Tongue (tissue), 2 donors: ENCODE measurements around the gene NOM1. TPM values are rescaled to one million over a fixed set of nuclear protein-coding genes. Genes with fewer than 3 reads are reported as not detected.
A peak's percentile ranks its signal among the peaks of the same experiment; 100 is the strongest.
"Not testable (repeated sequence)": the region's sequence is repeated elsewhere in the genome, so short reads cannot be mapped to it uniquely, and the experiment has no call there.

Experiments used
- DNase-seq: peaks from one replicate; pipeline ENCODE4 v3.0.0-alpha.2; 2015
- total RNA-seq: library from RNA; depleted of rRNA; stranded (reverse); fragments of >200 nt; gene quantifications from one replicate; pipeline ENCODE4 v1.2.3, GENCODE V29; 2014

NOM1 gene
- total RNA-seq, 1 donor from 2014 or later: 31.8 TPM

DNA sequence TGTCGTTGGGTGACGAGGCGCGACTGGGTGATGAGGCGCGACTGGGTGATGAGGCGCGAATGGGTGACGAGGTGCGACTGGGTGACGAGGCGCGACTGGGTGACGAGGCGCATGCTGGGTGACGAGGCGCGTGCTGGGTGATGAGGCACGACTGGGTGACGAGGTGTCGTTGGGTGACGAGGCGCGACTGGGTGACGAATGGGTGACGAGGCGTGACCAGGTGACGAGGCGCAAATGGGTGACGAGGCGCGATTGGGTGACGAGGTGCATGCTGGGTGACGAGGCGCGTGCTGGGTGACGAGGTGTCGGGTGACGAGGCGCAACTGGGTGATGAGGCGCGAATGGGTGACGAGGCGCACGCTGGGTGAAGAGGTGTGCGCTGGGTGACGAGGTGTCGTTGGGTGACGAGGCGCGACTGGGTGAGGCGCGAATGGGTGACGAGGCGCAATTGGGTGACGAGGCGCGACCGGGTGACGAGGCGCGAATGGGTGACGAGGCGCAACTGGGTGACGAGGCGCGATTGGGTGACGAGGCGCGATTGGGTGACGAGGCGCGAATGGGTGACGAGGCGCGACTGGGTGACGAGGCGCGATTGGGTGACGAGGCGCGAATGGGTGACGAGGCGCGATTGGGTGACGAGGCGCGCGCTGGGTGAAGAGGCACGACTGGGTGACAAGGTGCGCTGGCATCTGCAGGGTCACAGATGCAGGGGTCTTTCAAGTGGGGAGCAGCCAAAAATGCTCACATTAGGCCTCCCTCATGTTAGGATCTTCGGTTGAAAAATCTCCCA lies 7.9 kb upstream of the NOM1 start:
- no peak for DNase-seq

DNA sequence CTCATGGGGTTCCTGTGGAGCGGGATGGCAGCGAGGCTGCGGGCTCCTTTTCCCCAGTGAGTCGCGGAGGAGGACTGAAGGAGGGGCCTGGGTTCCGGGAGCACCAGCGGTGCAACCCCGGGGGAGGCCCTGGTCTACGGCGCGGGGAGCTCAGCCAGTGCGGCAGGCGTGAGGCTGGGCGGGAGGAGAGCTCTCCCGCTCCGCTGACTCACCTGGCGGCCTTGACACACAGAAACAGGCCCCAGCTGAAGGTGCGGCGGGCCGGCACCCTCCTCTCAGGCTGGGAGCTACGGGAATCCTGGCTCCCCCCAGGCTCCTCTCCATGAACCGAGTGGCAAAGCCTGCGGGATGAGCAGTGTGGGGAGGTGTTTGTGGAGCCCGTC lies 6.8 kb upstream of the NOM1 start:
- peak; percentile 11 for DNase-seq

DNA sequence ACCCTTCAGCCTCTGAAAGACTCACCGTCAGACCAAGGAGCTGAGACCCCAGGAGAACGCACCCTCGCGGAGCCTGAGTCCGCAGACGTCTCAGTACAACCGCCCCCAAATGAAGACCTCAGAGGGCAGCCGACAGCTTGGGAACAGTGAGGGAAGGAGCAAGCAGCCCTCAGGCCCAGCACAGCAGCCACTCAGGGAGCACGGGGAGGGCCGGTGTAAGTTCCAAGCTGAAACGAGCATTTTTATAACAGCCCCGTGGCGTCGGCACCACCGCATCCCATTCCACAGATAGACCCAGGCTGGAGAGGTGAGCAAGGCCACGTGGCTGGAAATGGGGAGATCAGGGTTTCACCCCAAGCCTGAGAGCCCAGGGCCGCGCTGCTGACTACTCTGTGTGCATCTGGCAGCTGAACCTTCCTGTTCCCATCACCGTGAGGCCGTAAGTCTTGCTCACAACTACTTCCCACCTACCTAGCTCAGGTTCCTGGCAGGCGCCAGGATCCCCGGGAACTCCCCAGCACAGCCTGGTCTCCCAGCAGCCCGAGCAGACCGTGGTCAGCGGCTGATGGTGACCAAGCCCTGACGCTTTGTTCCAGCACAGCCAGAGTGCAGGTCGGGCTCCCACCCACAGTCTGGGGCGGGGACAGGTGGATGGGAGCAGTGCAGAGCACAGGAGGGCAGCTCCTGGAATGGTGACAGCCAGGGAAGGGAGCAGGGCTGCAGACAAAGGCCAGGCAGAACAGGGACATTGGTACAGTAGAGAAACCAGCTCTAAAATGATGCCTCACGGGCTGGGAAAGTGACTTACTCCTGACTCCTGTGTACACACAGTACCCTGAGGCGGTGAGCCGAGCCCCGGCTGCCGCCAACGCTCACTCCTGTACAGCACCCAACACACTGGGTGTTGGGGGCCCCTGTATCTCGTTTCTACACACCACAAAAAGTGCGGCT lies 6.1 kb upstream of the NOM1 start:
- DNase-seq: no peak

DNA sequence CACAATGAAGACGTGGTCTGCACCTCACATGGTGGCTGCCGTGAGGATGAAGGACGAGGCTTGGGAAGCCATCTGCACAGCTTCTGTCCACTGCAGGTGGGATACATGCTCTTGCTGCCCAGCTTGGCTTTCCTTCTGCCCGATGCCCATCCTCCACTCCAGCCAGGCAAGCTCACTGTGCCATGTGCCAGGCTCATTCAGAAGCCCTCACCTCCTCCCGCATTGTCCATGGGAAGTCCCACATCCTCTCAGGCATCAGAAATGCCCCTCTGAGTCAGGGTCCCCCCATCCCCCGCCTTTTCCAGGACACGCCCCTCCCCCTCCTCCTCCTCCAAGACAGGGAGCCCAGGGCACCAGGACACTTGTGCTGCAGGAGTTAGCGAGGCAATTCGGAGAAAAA lies 4.6 kb upstream of the NOM1 start:
- no peak for DNase-seq

DNA sequence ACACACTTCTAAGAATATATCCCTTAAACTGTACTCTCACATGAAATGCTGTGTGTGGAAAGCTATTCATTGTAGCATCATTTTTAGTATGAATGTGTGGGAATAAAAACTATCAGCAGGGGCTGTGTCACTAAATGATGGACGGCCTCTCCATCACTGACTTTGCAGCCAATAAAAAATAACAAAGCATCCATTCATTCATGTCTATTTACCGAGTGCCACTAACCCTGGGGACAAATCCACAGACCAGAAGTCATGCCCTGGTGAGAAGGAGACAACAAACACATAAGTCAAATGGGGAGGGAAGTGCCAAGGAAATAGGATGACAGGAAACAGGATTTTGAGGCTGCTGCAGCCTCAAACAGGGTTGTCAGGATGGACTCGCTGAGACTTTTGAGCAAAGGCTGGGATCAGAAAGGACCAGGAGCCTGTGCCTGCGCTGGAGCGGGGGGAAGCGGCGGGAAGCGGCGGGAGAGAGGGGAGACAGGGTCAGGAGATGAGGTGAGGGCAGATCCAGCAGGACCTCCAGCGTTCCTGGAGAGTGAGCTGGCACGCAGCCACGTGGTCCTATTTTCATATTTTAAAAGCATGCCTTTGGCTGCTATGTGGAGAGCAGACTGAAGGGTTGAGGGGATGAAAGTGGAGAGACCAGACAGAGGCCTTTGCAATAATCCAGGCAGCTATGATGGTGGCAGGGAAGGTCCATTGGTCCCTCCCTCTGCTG lies 2.2 kb upstream of the NOM1 start:
- DNase-seq: no peak

DNA sequence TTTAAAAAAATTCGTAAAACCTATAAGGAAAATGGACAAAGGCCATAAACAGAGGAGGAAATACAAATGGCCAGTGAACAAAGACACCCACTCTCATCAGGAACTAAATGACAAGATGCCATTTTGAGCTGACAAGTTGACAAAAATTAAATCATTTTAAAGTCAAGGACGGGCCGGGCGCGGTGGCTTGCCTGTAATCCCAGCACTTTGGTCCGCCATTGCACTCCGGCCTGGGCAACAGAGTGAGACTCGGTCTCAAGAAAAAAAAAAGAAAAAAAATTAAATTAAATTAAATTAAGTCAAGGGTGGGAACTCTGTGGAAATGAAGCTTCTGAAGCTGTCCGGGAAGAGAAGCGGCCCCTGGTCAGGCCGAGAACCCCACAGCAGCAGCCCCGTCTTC lies 1.2 kb upstream of the NOM1 start:
- no peak for DNase-seq

DNA sequence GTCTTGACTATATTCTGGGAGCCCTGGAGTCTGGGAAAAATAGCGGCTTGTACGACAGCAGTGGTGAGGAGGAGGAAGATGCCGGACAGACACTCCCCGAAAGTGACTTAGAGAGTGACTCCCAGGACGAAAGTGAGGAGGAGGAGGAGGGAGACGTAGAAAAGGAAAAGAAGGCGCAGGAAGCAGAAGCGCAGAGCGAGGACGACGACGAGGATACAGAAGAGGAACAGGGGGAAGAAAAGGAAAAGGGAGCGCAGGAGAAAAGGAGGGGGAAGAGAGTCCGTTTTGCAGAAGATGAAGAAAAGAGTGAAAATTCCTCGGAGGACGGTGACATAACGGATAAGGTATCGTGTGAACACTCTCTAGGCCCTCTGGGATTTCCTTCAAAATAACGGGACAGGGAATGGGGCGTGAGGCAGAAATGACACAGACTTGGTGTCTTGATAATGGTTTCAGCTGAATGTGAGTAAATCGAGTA lies 908 bp downstream of the NOM1 start:
- DNase-seq: no peak

DNA sequence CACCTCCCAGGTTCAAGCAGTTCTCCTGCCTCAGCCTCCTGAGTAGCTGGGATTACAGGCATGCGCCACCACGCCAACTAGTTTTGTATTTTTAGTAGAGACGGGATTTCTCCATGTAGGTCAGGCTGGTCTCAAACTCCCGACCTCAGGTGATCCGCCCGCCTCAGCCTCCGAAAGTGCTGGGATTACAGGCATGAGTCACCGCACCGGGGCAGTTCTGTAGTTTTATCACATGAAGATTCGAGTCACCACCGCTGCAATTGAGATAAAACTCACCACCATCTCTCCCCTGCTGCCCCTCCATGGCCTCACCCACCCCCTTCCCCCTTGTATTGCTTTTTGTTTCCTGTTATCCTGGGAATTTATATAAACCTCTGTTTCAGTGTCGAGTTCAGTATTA lies 3.7 kb downstream of the NOM1 start:
- not testable (repeated sequence) for DNase-seq

DNA sequence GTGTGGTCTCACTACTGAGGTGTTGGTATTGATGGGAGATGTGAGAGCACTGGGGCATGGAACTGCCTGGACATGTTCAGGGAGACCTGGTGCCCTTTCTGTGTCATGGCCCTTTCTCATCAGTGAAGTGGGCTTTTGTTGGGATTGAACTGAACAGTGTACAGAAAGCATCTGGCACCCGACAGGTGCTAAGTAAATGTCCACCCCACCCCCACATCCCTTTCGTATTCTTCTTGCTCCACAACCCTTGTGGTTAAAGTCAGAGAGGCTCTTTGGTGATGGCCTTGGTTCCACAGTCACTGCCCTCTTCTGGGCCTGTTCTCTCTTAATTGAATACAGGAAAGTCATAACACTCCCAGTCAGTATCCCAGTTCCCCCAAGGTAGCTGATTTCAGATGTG lies 5.4 kb downstream of the NOM1 start:
- DNase-seq: no peak

DNA sequence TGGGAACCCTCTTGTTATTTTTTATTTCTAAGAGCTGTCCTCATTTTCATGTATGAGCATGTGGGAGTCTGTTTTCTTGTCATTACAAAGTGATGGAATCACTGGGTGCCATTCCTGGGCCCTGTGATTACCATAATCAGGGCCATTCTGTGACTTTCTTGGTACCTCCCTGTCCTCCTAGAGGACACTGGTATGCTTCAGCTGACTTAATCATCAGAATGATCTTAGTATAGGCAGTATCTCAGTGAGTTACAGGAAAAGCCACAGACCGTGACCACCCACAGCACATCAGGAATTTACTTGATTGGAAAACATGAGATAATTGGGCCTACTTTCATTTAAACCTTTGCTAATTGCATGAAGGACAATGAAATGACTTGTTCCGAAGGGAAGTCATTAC lies 7.2 kb downstream of the NOM1 start:
- no peak for DNase-seq

DNA sequence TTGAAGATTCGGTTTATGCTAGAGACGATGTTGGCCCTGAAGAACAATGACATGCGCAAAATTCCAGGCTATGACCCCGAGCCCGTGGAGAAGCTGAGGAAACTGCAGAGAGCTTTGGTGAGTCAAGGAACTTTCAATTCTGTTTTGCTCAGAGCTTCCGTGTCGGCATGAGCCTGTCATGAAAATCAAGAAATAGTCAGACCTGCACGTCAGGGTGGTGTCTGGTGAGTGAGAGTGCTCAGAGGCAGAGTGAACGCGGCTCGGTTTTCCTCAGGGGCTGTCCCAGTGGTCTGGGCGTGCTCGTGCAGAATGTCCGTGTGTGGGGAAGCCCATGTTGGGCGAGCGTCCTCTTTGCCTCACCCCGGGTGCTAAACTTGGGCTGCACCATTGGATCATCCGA lies 12.6 kb downstream of the NOM1 start:
- no peak for DNase-seq

DNA sequence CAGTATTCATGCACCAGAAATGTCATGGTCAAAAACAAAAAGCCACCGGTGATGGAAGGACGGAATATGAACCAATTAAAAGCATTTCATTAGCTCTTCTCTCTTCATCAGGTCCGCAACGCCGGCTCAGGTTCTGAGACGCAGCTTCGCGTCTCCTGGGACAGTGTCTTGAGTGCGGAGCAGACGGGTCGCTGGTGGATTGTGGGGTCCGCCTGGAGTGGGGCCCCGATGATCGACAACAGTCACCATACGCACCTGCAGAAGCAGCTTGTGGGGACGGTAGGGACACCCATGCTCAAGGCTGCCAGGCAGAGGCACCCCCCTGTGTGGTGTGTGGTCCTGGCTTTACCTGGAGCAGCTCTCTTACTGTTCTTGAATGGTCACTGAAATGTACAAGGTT lies 13.4 kb downstream of the NOM1 start:
- no peak for DNase-seq

DNA sequence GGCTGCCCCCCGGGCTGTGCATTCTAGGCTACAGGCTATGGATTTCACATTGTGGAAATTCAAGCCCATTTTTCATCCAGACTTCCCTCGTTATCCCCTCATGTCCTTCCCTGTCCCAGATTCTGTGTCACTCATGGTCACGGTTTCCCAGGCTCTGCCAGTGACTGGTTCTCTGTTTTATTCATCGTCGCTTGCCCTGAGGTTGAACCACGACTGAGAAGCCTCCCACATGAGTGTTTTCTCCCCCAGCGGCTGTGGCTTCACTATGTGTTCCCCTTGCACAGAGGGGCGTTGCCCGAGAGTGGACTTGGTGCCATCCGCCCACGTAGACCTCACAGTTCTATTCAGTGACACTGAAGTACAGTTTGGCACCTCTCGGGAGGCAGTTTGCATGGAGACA lies 14.0 kb downstream of the NOM1 start:
- no peak for DNase-seq

DNA sequence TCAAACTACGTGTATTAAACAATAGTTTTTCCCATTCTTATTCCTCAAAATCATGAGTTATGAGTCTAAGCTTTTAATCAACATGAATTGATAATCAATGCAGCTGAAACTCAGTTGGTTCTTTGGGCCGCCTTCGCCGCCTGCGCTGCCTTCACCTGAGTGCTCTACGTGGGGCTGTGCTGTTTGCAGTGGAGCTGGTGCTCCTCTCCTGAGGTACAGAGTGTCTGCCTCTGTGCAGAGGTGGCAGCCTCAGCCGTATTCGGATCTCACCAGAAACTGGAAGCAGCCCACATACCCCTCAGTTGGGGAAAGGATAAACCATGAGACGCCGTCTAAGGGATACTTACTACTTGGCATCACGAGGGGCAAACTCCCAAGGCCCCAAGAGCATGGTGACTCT lies 15.5 kb downstream of the NOM1 start:
- no peak for DNase-seq

DNA sequence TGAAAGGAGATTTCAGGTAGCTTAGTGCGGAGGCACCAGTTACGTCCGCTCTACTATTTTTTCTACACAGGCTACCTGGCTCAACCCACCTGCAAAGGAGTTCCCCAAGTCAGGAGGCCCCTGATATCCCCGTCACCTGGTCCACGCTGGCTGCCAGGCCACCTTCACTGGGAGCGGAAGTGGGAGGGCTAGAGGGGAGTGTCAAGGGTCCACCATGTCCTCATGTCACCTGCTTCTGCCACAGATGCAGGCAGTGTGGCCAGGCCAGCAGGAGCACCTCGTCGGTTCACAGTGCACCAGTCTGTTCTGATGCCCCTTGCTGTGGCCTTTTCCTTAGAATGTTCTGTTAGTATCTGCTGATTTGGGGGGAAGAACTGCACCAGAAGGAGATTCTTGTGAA lies 16.9 kb downstream of the NOM1 start:
- DNase-seq: no peak

DNA sequence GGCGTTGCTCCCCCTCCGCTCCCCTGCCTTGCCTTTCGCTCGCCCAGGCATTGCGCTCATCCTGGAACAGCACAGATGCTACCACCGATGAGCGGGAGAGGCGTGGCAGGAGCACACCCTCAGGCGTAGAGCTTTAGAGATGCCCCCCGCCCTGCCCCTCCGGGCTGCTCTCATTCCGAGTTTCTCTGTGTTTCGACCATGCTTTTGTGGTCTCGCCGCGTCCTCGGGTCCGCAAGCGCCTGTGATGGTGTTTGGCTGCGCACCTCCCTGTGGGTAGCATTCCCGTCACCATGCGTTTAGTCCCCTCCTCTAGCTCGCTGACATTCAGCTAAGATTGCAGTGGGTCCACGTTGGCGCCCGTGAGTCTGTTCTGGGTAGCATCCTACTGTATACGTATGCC lies 18.7 kb downstream of the NOM1 start:
- no peak for DNase-seq

DNA sequence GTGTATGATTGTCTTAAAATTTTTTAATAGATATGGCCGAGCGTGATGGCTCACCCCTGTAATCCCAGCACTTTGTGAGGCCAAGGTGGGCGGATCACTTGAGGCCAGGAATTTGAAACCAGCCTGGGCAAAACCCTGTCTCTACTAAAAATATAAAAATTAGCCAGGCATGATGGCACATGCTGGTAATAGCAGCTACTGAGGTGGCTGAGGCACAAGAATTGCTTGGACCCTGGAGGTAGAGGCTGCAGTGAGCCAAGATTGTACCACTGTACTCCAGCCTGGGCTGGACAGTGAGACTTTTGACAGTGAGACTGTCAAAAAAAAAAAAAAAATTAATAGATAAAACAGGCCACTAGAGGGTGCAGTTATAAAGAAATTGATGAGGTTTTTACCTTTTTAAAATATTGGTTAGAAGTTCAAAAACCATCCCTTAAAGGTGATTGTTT lies 20.5 kb downstream of the NOM1 start:
- peak; percentile 26 for DNase-seq

DNA sequence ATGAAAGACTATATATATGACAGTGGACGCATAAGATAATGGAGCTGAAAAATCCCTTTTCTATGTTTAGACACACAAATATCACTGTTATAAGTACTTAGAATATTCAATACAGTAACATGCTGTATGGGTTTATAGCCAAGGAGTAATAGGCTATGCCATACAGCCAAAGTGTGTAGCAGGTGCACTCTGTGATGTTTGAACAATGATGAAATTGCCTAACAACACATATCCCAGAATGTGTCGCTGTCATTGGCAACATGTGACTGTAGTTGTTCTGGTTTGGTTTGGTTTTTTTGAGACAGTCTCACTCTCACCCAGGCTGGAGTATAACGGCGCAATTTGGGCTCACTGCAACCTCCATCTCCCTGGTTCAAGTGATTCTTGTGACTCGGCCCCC lies 26.1 kb downstream of the NOM1 start:
- DNase-seq: no peak

DNA sequence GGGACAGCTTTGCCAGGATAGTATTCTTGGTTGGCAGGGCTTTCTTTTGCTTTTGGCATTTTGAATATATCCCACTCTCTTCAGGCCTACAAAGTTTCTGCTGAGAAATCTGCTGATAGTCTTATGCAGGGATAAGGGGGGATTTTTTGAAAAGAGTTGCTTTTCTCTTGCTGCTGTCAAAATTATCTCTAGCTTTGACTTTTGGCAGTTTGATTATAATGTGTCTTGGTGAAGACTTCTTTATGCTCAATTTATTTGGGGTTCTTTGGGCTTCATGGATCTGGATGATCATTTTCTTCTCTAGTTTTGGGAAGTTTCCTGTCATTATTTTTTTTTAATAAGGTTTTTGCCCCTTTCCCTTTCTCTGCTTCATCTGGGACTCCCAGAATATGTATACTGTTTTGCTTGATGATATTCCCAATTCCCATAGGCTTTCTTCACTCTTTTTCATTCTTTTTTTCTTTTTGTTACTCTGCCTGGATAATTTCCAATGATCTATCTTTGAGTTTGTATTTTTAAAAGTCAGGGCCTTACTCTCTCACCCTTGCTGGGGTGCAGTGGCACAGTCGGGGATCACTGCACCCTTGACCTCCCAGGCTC lies 29.6 kb downstream of the NOM1 start:
- no peak for DNase-seq

DNA sequence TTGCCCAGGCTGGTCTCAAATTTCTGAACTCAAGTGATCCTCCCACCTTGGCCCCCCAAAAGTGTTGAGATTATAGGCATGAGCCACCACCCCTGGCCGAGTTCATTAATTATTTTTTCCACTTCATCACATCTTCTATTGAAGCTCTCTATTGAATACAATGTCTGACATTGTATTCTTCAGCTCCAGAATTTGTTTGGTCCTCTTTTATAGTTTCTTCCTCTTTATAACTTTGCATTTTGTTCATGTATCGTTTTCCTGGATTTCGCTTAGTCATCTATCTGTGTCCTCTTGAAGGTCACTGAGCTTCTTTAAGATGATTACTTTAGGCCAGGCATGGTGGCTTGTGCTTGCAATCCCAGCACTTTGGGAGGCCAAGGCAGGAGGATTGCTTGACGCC lies 30.2 kb downstream of the NOM1 start:
- no peak for DNase-seq

DNA sequence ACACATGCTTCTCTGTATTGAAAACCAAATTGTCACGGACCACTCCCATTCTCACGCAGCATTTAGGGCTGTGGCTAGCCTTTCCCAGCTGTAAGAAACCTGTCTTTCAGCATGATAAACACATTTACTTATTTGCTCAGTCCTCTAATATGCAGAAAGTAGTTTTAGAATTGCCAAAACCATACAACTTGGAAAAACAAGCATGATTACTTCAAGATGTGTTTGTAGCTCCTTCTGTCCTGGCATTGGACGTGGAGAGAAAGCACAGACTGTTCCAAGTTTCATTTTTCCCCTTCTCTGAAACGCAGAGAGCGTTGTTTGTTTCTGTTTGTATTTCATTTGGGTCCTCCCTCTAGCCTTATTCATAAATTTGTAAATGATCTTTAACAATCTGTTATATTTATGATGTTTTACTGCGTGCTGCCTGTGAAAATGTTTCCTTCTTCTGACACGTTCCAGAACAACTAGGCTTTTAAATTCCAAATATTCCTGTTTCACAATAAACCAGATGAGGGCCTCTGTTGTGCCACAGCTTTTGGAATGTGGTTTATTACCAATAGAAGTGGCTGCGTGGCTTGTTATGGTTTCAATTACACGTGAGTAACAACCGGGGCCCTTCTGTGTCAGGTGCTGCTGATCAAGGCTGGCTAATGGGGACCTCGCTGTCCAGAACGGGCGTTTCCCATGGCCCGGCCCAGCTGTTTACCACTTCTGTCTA lies 34.8 kb downstream of the NOM1 start:
- peak; percentile 77 for DNase-seq
